ENCODE measurements around the gene P2RX1.

The P2RX1 gene

GRCh38 chr17:3957735-3958599 is 41.7 kb upstream of the P2RX1 start:
- no peak overlapping the region for H3K4me3 ChIP-seq (ENCODE audit: low read depth, low read length)
- no peak for DNase-seq
- no peaks in the 10 kb centered on the region for H3K36me3 ChIP-seq
- no peaks in the 10 kb centered on the region for H3K9me3 ChIP-seq (ENCODE audit: severe bottlenecking)
- no peak overlapping the region for H3K27ac ChIP-seq
- TF ChIP-seq, protein P1, sequence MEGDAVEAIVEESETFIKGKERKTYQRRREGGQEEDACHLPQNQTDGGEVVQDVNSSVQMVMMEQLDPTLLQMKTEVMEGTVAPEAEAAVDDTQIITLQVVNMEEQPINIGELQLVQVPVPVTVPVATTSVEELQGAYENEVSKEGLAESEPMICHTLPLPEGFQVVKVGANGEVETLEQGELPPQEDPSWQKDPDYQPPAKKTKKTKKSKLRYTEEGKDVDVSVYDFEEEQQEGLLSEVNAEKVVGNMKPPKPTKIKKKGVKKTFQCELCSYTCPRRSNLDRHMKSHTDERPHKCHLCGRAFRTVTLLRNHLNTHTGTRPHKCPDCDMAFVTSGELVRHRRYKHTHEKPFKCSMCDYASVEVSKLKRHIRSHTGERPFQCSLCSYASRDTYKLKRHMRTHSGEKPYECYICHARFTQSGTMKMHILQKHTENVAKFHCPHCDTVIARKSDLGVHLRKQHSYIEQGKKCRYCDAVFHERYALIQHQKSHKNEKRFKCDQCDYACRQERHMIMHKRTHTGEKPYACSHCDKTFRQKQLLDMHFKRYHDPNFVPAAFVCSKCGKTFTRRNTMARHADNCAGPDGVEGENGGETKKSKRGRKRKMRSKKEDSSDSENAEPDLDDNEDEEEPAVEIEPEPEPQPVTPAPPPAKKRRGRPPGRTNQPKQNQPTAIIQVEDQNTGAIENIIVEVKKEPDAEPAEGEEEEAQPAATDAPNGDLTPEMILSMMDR (IDR thresholded peaks at IDR 0.05; ENCODE audit: low read depth, low read length): no peak
- no peaks in the 10 kb centered on the region for H3K27me3 ChIP-seq (ENCODE audit: insufficient read depth, low read depth, severe bottlenecking)

DNA sequence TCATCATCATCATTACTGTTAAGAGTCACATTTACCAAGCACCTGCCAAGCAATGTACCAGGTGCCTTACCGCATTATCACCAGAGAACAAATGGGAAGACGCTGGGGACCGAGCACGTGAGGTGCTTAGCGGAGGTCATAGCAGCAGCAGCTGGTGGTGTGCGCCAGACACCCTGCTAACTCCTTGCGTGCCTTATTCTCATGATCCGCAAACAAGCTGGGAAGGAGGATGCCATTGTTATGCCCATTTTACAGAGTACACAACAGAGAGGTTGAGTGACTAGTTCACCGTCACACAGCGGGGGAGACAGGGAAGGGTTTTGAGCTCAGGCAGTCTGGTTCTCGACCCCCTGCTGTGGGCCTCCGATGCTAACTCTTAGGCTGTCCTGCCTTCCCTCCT is 40.7 kb upstream of the P2RX1 start:
- H3K4me3 ChIP-seq (ENCODE audit: low read depth, low read length): no peak overlapping the region
- peak overlapping the region; percentile 3 for H3K27ac ChIP-seq
- TF ChIP-seq, protein P1 (IDR thresholded peaks at IDR 0.05; ENCODE audit: low read depth, low read length): no peak
- H3K27me3 ChIP-seq (ENCODE audit: insufficient read depth, low read depth, severe bottlenecking): no peaks in the 10 kb centered on the region
- no peaks in the 10 kb centered on the region for H3K36me3 ChIP-seq
- no peak for DNase-seq
- H3K9me3 ChIP-seq (ENCODE audit: severe bottlenecking): no peaks in the 10 kb centered on the region

DNA sequence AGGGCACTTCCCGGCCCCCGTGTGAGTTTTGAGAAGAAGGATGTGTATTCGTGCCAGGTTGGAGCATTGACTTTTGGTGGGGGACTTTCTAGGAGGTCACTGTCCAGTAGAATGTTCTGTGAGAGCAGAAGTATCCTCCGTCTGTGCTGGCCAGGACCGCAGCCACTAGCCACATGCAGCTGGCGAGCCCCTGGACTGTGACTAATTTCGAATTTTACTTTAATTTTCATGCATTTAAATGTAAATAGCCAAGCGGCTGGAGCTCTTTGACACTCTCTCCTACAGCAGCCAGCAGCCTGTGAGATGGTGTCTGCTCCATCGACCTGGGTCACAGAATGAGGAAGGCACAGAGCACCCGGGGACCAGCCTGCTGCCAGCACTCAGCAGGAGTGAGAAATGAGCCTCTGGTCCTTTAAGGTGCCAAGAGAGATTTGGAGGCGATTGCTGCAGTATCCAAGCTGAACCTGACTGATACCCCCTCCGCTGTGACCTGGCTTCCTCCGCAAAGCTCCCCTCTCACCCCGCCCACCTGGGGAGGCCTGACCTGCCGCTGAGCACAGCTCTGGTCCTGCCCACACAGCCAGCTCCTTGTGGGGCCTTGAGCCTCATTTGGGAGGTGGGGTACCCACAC is 40.2 kb upstream of the P2RX1 start:
- DNase-seq: peak; percentile 78
- H3K9me3 ChIP-seq (ENCODE audit: severe bottlenecking): no peaks in the 10 kb centered on the region
- H3K27ac ChIP-seq: peak overlapping the region; percentile 57
- H3K36me3 ChIP-seq: no peaks in the 10 kb centered on the region
- TF ChIP-seq, protein P1 (IDR thresholded peaks at IDR 0.05; ENCODE audit: low read depth, low read length): no peak
- no peak overlapping the region for H3K4me3 ChIP-seq (ENCODE audit: low read depth, low read length)
- H3K27me3 ChIP-seq (ENCODE audit: insufficient read depth, low read depth, severe bottlenecking): no peaks in the 10 kb centered on the region

DNA sequence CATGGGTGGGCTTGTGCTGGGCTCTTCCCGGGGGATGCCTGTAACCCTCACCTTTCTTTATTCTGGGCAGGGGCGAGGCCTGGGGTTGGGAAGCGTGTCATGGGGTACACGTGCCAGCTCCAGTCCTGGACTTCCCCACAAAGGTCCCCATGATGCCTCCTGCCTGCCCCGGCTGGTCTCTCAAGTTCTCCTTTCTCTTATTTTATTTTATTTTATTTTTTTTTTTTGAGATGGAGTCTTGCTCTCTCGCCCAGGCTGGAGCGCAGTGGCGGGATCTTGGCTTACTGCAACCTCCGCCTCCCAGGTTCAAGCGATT is 39.4 kb upstream of the P2RX1 start:
- H3K9me3 ChIP-seq (ENCODE audit: severe bottlenecking): no peaks in the 10 kb centered on the region
- H3K27me3 ChIP-seq (ENCODE audit: insufficient read depth, low read depth, severe bottlenecking): no peaks in the 10 kb centered on the region
- TF ChIP-seq, protein P1 (IDR thresholded peaks at IDR 0.05; ENCODE audit: low read depth, low read length): no peak
- no peak overlapping the region for H3K4me3 ChIP-seq (ENCODE audit: low read depth, low read length)
- no peaks in the 10 kb centered on the region for H3K36me3 ChIP-seq
- no peak overlapping the region for H3K27ac ChIP-seq
- no peak for DNase-seq

DNA sequence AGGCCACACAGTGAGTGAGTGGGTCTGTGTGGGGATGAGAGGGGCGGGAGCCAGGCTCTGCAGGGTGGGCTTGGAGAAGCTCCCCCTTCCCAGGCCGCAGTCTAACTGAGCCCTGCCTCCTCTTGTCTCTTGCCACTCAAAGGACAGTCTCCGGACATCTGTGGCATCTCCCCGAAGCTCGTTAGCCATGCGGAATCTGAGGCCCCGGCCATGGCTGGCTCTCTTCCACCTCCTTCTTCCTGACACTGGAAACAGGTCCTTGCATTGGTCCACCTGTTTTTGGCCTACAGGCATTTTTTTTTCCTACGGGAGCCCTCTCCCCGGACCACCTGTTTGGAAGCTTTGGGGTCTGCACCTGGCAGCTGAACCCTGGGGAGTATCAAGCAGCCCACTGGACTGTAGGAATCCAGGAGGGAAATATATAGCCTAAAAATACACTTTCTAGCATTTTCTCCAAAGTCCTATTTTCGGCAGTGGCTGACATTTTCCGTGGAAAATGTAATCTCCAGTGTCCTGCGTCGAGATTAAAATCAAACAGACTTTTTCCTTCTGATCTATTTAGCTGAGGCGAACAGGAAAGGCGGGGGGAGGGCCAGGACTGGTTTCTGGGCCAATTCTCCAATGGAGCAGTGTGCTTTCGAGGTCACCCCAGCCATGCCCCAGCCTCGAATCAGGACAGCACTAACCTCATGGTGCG is 38.9 kb upstream of the P2RX1 start:
- Histone ChIP-seq H3K27ac (no peak overlapping the region), H3K36me3 (no peaks in the 10 kb centered on the region), H3K9me3 (ENCODE audit: severe bottlenecking) (no peaks in the 10 kb centered on the region), H3K27me3 (ENCODE audit: insufficient read depth, low read depth, severe bottlenecking) (no peaks in the 10 kb centered on the region), H3K4me3 (ENCODE audit: low read depth, low read length) (no peak overlapping the region)
- TF ChIP-seq, protein P1 (IDR thresholded peaks at IDR 0.05; ENCODE audit: low read depth, low read length): no peak
- no peak for DNase-seq
